Mucosa of stomach (tissue), 1 donor: ENCODE measurements around the gene CTIF.

Experiments
- H3K27me3 ChIP-seq: one replicate; pipeline ENCODE4 v1.7.0; 2013; ENCODE audit warnings: mild to moderate bottlenecking, low read length; ENCODE audit not compliant: control insufficient read depth, insufficient read depth
- H3K36me3 ChIP-seq: one replicate; pipeline ENCODE4 v1.7.0; 2013; ENCODE audit warnings: low read length; ENCODE audit not compliant: control insufficient read depth, insufficient read depth
- H3K4me1 ChIP-seq: one replicate; pipeline ENCODE4 v1.7.0; 2013; ENCODE audit warnings: mild to moderate bottlenecking, low read length; ENCODE audit not compliant: control insufficient read depth, insufficient read depth
- H3K4me3 ChIP-seq: one replicate; pipeline ENCODE4 v1.7.0; 2013; ENCODE audit warnings: low read length
- H3K9ac ChIP-seq: one replicate; pipeline ENCODE4 v1.7.0; 2013; ENCODE audit warnings: mild to moderate bottlenecking, low read length, moderate library complexity
- H3K9me3 ChIP-seq: one replicate; pipeline ENCODE4 v1.7.0; 2013; ENCODE audit warnings: mild to moderate bottlenecking, low read length, moderate library complexity; ENCODE audit not compliant: control insufficient read depth
- donor health status: Pancreatic carcinoma.

CTIF gene

DNA sequence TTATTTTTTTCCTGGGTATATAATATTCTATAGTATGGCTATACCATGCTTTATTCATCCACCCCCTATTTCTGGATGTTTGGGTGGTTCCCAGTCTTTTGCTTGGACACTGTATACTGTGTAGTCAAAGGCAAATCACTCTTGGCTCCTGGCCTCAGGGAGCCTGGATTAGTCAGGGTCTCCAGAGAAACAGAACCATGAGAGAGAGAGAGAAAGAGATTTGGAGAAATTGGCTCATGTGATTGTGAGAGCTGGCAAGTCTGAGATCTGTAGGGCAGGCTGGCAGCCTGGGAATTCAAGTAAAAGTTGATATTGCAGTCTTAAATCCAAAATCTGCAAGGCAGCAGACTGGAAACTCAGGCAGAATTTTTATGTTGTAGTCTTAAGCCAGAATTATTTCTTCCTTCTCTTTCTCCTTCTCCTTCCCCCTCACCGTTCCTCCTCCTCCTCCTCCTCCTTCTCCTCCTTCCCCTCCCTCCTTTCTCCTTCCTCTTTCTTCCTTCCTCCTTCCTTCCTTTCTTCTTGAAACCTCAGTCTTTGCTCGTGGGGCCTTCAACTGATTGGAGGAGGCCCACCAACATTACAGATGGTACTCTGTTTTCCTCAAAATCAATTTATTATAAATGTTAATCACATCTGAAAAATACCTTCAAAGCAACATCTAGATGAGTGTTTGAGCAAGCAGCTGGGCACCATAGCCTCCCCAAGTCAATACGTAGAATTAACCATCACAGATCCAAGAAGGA is 33.0 kb downstream of the CTIF start:
- no peaks in the 10 kb centered on the region for H3K27me3 ChIP-seq
- no peaks in the 10 kb centered on the region for H3K36me3 ChIP-seq
- no peaks in the 10 kb centered on the region for H3K9me3 ChIP-seq
- H3K9ac ChIP-seq = no peak overlapping the region
- no peaks in the 10 kb centered on the region for H3K4me1 ChIP-seq
- H3K4me3 ChIP-seq = no peak overlapping the region

DNA sequence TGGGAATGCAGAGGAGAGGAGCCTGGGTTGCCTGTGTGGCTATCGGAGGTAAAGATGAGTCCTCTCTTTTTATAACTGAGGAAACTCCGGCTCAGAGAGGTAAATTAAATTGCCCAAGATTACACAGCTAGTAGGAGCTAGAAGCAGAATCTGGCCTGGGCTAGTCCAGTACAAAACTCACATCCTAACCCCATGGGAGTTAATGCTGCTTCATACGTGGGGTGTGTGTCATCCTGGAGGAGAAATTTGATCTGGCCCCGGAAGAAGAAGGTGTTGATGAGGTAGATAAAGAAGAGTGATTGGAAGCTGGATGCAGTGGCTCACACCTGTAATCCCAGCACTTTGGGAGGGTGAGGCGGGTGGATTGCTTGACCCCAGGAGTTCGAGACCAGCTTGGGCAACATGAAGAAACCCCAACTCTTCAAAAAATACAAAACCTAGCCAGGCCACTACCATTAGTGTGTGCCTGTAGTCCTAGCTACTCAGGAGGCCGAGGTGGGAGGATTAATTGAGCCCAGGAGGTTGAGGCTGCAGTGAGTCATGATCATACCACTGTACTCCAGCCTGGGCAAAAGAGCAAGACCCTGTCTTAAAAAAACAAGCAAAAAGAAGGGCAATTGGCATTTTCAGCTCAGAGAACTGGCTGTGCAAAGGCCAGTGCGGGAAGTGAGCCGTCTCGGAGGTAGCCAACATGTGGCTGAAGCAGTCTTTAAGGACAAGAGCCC is 33.7 kb downstream of the CTIF start:
- Histone ChIP-seq H3K36me3 (no peaks in the 10 kb centered on the region), H3K4me1 (no peaks in the 10 kb centered on the region), H3K27me3 (no peaks in the 10 kb centered on the region), H3K4me3 (no peak overlapping the region), H3K9ac (no peak overlapping the region), H3K9me3 (no peaks in the 10 kb centered on the region)

DNA sequence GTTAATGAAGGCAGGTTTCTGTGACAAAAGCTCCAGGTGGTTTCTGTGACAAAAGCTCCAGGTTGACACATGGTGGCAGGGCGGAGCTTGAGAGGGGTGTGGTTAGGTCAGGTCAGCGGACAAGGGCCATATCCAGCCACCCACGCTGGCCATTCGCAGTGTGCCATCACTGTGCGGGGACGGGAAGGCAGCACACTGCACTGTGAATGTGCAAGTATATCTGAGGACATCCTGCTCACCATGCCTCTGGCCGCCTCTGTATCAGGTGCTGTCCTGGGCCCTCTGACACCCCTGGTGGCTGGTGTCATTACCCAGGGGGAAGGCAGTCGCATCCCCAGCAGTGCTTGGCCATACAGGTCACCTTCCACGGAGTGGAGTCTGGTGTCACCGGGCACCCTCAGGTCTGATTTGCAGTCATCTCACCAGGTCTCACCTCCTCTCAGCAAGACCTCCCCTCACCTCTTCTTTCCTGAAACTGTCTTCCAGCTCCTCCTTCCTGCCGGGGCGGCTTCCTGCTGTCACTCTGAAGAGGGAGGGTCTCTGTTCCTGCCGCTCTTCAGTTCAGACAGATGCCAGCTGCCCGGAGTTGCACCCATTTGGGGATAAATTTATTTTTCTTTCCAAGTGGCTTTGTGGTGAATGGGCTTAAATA is 34.9 kb downstream of the CTIF start:
- no peaks in the 10 kb centered on the region for H3K36me3 ChIP-seq
- no peaks in the 10 kb centered on the region for H3K4me1 ChIP-seq
- no peaks in the 10 kb centered on the region for H3K27me3 ChIP-seq
- no peaks in the 10 kb centered on the region for H3K9me3 ChIP-seq
- H3K9ac ChIP-seq = no peak overlapping the region
- H3K4me3 ChIP-seq = no peak overlapping the region

DNA sequence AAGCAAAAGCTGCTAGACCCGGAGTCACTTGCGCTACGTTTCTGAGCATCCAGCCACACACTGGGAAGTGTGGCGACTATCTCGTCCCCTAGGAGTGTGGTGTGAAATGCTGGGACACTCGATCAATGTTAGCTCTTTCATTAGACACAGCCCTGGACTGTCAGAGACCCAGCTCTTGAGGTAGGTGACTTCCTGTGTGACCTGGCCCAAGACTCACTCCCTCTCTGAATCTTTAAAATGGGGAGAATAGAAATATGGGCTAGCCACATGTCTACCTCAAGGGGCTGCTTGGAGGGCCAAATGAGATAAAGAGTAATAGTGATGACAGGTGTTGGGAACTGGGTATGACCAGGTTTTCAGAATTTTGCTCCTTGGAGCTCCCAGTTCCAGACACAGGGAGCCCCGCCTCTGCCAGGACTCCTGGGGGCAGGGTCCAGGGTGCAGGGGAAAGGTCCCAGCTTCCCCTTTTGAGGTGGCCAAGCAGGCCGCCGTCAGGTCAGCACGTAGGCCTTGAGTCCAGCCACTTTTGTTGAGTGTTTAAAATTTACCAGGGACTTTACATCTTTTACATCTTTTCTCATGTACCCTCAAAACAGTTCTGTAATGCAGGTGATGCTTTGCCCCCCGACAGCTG is 36.0 kb downstream of the CTIF start:
- Histone ChIP-seq H3K4me3 (no peak overlapping the region), H3K4me1 (no peaks in the 10 kb centered on the region), H3K36me3 (no peaks in the 10 kb centered on the region), H3K27me3 (no peaks in the 10 kb centered on the region), H3K9me3 (no peaks in the 10 kb centered on the region), H3K9ac (no peak overlapping the region)

DNA sequence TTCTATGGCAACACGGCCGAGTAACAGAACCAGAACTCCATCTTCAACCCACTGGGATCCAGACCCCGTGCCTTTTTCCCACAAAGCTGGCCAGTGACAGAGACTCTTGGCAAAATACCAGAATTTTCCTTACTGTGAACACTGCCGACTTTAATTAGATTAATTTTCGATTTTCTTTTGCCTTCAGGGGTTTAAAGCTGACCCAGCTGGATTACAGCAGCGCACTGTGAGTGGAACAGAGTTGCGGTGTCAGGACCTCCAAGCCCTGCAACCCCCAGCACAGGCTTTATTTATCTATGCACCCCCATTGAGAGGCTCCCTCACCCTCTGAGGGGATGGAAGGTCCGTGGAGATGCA is 36.4 kb downstream of the CTIF start:
- H3K27me3 ChIP-seq = no peaks in the 10 kb centered on the region
- H3K36me3 ChIP-seq = no peaks in the 10 kb centered on the region
- H3K9me3 ChIP-seq = no peaks in the 10 kb centered on the region
- H3K4me3 ChIP-seq = no peak overlapping the region
- no peaks in the 10 kb centered on the region for H3K4me1 ChIP-seq
- no peak overlapping the region for H3K9ac ChIP-seq

DNA sequence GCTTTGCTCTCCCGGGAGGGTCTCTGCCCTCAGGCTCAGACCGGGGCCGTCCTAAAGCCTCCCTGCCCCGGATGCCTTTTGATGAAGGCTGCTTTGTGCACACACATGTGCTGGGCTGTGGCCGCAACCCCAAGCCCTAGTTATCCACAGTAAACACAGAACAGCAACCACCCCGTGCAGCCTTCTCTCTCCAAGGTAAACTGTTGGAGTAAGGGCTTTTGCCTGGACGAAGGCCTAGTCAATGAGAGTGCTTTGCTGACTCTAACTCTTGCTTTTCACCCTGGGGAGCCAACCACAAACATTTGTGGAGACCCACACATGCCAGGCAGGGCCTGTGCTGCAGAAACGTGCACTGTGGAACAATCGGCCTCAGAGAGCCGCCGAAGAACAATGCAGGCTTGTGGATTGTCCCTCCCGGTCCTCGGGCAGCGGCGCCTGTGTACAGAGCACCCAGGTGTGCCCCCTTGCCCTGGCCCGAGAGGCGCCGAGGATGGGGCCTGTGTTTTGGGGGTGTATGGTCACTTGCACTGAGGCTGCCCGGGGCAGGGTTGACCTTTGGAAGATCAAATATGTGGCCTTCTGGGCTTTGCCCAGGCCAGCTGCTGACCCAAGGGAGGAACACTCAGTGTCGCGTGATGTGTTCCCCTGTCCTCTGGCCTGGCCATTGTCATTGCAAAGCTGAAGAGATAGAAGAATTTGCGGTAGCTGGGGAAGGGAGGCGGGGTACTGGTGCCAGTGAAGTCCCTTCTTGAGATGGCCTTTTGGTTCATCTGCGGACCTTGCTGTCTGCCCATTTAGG is 37.0 kb downstream of the CTIF start:
- Histone ChIP-seq H3K4me3 (no peak overlapping the region), H3K9ac (no peak overlapping the region), H3K27me3 (no peaks in the 10 kb centered on the region), H3K9me3 (no peaks in the 10 kb centered on the region), H3K36me3 (no peaks in the 10 kb centered on the region), H3K4me1 (no peaks in the 10 kb centered on the region)

DNA sequence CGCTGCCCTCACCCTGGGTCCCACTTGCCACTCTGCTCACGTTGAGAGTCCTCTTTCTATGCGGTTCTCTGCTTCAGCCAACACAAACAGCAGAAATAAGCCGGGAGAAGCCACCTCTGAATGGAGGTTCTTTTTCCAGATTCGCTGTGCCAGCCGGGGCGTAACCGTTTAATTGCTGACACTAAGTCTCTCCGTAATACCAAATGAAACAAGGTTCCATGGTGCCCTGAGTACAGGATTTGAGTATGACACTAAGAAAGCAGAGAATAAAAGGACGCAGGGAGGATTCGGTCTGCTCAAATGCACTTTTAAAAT is 37.6 kb downstream of the CTIF start:
- no peaks in the 10 kb centered on the region for H3K27me3 ChIP-seq
- no peaks in the 10 kb centered on the region for H3K4me1 ChIP-seq
- no peaks in the 10 kb centered on the region for H3K9me3 ChIP-seq
- H3K9ac ChIP-seq = no peak overlapping the region
- H3K36me3 ChIP-seq = no peaks in the 10 kb centered on the region
- H3K4me3 ChIP-seq = no peak overlapping the region

DNA sequence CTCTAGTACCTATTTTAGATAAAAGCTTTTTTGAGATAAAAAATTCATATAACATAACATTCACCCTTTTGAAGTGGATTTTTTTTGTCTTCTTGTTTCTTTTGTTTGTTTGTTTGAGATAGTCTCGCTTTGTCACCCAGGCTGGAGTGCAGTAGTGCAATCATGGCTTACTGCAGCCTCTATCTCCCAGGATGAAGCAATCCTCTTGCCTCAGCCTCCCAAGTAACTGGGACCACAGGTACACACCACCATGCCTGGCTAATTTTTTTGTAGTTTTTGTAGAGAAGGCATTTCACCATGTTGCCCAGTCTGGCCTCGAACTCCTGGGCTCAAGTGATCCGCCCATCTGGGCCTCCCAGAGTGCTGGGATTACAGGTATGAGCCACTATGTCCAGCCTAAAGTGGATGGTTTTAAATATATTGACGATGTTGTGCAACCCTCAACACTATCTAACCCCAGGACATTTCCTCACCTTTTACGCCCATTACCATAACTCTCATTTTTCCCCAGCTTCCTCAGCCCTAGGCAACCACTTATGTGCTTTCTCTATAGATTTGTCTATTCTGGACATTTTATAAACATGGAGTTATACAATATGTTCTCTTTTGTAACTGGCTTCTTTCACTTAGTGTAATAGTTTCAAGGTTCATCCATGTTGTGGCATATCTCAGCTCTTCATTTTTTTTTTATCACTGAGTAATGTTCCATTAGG is 38.8 kb downstream of the CTIF start:
- Histone ChIP-seq H3K9ac (no peak overlapping the region), H3K4me1 (no peaks in the 10 kb centered on the region), H3K9me3 (no peaks in the 10 kb centered on the region)

DNA sequence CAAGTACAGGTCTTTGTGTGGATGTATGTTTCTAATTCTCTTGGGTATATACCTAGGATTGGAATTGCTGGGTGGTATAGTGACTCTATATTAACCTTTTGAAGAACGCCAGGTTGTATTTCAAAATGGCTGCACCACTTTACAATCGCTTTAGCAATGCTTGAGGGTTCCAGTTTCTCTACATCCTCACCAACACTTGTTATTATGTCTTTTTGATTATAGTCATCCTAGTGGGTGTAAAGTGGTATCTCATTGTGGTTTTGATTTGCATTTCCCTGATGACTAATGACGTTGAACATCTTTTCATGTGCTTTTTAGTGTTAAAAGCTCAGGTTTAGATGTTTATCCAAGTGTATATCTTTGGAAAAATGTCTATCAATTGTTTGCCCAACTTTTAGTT is 39.5 kb downstream of the CTIF start:
- H3K36me3 ChIP-seq = no peaks in the 10 kb centered on the region
- no peaks in the 10 kb centered on the region for H3K27me3 ChIP-seq
- no peaks in the 10 kb centered on the region for H3K4me1 ChIP-seq
- no peaks in the 10 kb centered on the region for H3K9me3 ChIP-seq
- no peak overlapping the region for H3K9ac ChIP-seq
- H3K4me3 ChIP-seq = no peak overlapping the region

More for the DNA sequence above, 38.8 kb downstream of the CTIF start:
- Histone ChIP-seq H3K4me3 (no peak overlapping the region), H3K27me3 (no peaks in the 10 kb centered on the region), H3K36me3 (no peaks in the 10 kb centered on the region)

DNA sequence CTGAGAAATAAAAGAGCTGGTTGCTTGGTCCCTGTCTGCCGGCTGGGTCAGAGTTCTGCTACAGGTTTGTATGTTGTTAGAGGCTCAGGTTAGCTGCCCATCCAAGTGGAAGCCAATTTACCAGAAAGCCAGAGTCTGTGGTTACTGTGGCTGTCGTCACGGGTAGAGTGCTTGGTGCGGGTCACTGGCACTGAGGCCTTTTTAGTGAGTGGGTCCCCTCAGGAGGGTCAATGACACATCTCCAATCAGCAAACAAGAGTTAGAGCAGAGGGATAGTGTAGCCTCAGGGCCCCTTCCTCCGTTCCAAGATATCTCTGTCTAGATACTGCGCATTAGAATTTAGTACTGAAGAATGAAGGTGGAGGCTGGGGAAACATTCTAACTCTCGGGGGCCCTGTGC is 41.2 kb downstream of the CTIF start:
- no peaks in the 10 kb centered on the region for H3K9me3 ChIP-seq
- H3K27me3 ChIP-seq = no peaks in the 10 kb centered on the region
- H3K4me3 ChIP-seq = no peak overlapping the region
- no peaks in the 10 kb centered on the region for H3K36me3 ChIP-seq
- H3K9ac ChIP-seq = no peak overlapping the region
- H3K4me1 ChIP-seq = no peaks in the 10 kb centered on the region

DNA sequence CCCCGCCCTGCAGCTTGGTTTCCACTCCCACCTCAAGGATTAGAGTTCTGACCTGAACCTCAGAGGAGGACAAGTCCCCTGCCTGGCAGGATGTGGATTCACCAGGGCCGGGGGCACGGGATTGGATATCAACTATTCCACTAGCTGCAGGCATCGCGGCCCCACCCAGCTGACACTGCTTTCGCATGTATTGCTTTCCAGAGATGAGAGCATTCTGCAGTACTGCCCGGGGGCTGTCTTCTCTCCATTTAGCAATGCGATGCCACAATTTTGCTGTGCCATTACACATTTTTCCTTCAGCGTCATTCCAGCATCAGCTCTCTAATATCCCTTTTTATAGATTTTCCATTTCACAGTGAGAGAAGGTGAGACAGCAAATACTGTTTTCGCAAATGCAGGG is 42.0 kb downstream of the CTIF start:
- Histone ChIP-seq H3K4me1 (no peaks in the 10 kb centered on the region), H3K9me3 (no peaks in the 10 kb centered on the region), H3K9ac (no peak overlapping the region), H3K27me3 (no peaks in the 10 kb centered on the region), H3K4me3 (no peak overlapping the region), H3K36me3 (no peaks in the 10 kb centered on the region)
